Neural cell (in vitro differentiated cells): ENCODE measurements around the gene EPS8.

ENCODE experiments used
- CTCF ChIP-seq: fragments of 450-650 bp; IDR thresholded peaks from 2 replicates; pipeline ENCODE4 v1.5.1; 2014; ENCODE audit warnings: antibody characterized with exemption, mild to moderate bottlenecking, moderate library complexity; ENCODE audit not compliant: poor library complexity, severe bottlenecking
- EZH2 ChIP-seq: fragments of 200-600, 300-800 bp; shearing (Covaris generic), sonication (generic); IDR thresholded peaks from 2 replicates; pipeline ENCODE4 v1.6.1; 2014; ENCODE audit warnings: antibody characterized with exemption, low read length, borderline replicate concordance, mild to moderate bottlenecking; ENCODE audit not compliant: insufficient read depth, poor library complexity, severe bottlenecking
- POLR2AphosphoS5 ChIP-seq: IDR thresholded peaks from 2 replicates; pipeline ENCODE4 v1.6.1; 2012
- RAD21 ChIP-seq: fragments of 450-650 bp; conservative IDR thresholded peaks from 2 replicates; pipeline ENCODE4 v1.6.1; 2014; ENCODE audit warnings: antibody characterized with exemption, mild to moderate bottlenecking, moderate library complexity
- SMC3 ChIP-seq: fragments of 450-650 bp; conservative IDR thresholded peaks from 2 replicates; pipeline ENCODE4 v1.6.1; 2014; ENCODE audit warnings: antibody characterized with exemption, mild to moderate bottlenecking, moderate library complexity; ENCODE audit not compliant: poor library complexity

- TF ChIP-seq CTCF (no peak), EZH2 (no peak), POLR2AphosphoS5 (no peak), SMC3 (no peak), RAD21 (no peak)
Measured at GRCh38 chr12:15837141-15837790, 48.1 kb upstream of the EPS8 start.
